Muscle of leg (tissue), 11 donors: ENCODE data around the gene ATG14. TPM values are rescaled to one million over a fixed set of nuclear protein-coding genes. Genes with fewer than 3 reads are reported as not detected.

ENCODE experiments used
- DNase-seq: peaks from one replicate; pipeline ENCODE4 v3.0.0; 2013
- H3K27ac ChIP-seq: one replicate; pipeline ENCODE4 v1.5.1; 2013; ENCODE audit warnings: mild to moderate bottlenecking, low read length, control low read depth
- H3K27me3 ChIP-seq: one replicate; pipeline ENCODE4 v1.6.1; 2013; ENCODE audit warnings: low read length; ENCODE audit not compliant: control insufficient read depth, insufficient read depth
- H3K36me3 ChIP-seq: one replicate; pipeline ENCODE4 v1.6.1; 2013; ENCODE audit warnings: low read length; ENCODE audit not compliant: control insufficient read depth, insufficient read depth
- H3K4me1 ChIP-seq: one replicate; pipeline ENCODE4 v1.6.1; 2013; ENCODE audit warnings: low read length; ENCODE audit not compliant: control insufficient read depth, insufficient read depth
- H3K4me3 ChIP-seq: one replicate; pipeline ENCODE4 v1.5.1; 2013; ENCODE audit warnings: low read length, control low read depth
- H3K9me3 ChIP-seq: replicated peaks from 2 replicates; pipeline ENCODE4 v1.6.1; 2013; ENCODE audit warnings: low read depth, low read length; ENCODE audit not compliant: control insufficient read depth
- WGBS: methylation state at CpG from one replicate; pipeline ENCODE4 v1.1.5; 2013; ENCODE audit warnings: missing lambda C conversion rate; ENCODE audit not compliant: insufficient coverage; 5-methylcytosine and 5-hydroxymethylcytosine counted together
- polyA plus RNA-seq, 8 donors: library from polyadenylated mRNA; unstranded; fragments of 120-200 nt; gene quantifications; one replicate each; pipeline versions ENCODE4 v1.2.1 to v1.2.3, GENCODE V29; 2013; ENCODE audit warnings: inconsistent platforms in 1 of 8, low replicate concordance in 1 of 8; ENCODE audit not compliant: insufficient read length in 8 of 8, insufficient read depth in 1 of 8
- total RNA-seq: library from RNA; stranded (reverse); fragments of 120-200 nt; gene quantifications from one replicate; pipeline ENCODE4 v1.2.4, GENCODE V29; 2013

Gene ATG14
- total and polyA plus RNA-seq, 9 donors, result 11.1 to 20.5 (median 12.3) TPM

- Histone ChIP-seq H3K4me1 (peaks cover under 1% of the 10 kb centered on the region), H3K36me3 (no peaks in the 10 kb centered on the region), H3K4me3 (no peak overlapping the region), H3K27ac (no peak overlapping the region), H3K27me3 (no peaks in the 10 kb centered on the region), H3K9me3 (no peaks in the 10 kb centered on the region)
- 100% methylated on average over 1 of the region's 1 CpG for WGBS
- no peak for DNase-seq
These were observed 8.0 kb upstream of the ATG14 start for GRCh38 chr14:55419663-55420062.

GRCh38 chr14:55418411-55418810 is 6.8 kb upstream of the ATG14 start:
- no peaks in the 10 kb centered on the region for H3K4me1 ChIP-seq
- no peaks in the 10 kb centered on the region for H3K36me3 ChIP-seq
- no peak overlapping the region for H3K4me3 ChIP-seq
- no peak for DNase-seq
- no CpG with 5 or more reads among the region's 6 CpGs for WGBS
- H3K9me3 ChIP-seq, result no peaks in the 10 kb centered on the region
- no peaks in the 10 kb centered on the region for H3K27me3 ChIP-seq
- no peak overlapping the region for H3K27ac ChIP-seq

GRCh38 chr14:55417955-55418354 is 6.3 kb upstream of the ATG14 start:
- Histone ChIP-seq H3K9me3 (no peaks in the 10 kb centered on the region), H3K27ac (no peak overlapping the region), H3K4me1 (no peaks in the 10 kb centered on the region), H3K36me3 (no peaks in the 10 kb centered on the region), H3K27me3 (no peaks in the 10 kb centered on the region), H3K4me3 (no peak overlapping the region)
- DNase-seq, result no peak

- Histone ChIP-seq H3K9me3 (no peaks in the 10 kb centered on the region), H3K4me1 (peaks cover 4% of the 10 kb centered on the region), H3K36me3 (no peaks in the 10 kb centered on the region), H3K27me3 (no peaks in the 10 kb centered on the region), H3K27ac (no peak overlapping the region), H3K4me3 (no peak overlapping the region)
- no peak for DNase-seq
- WGBS, result no CpG with 5 or more reads among the region's 5 CpGs
These were observed 5.2 kb upstream of the ATG14 start for GRCh38 chr14:55416866-55417265.

DNA sequence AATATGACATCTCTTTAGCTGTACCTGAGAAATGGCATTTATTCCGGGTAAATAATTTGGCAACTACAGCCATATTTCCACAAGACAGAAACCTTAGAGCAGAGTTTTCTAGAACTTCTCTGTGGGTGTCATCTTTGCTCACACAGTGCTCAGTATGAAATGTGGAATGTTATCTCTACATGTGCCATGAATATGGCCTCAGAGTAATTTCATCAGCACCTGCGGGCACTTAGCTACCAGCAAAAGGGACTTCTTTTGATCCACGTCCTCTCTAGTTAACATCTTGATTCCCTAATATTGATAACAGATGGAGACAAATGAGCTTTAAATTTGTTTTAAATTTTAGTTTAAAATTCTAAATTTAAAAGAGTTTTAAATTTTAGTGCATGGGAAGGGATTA is 2.9 kb upstream of the ATG14 start:
- peaks cover 4% of the 10 kb centered on the region for H3K4me1 ChIP-seq
- no peak for DNase-seq
- no peak overlapping the region for H3K4me3 ChIP-seq
- H3K9me3 ChIP-seq, result no peaks in the 10 kb centered on the region
- H3K27ac ChIP-seq, result no peak overlapping the region
- no peaks in the 10 kb centered on the region for H3K27me3 ChIP-seq
- WGBS, result no CpG with 5 or more reads among the region's 3 CpGs
- H3K36me3 ChIP-seq, result no peaks in the 10 kb centered on the region

- Histone ChIP-seq H3K9me3 (no peaks in the 10 kb centered on the region), H3K36me3 (no peaks in the 10 kb centered on the region), H3K27ac (no peak overlapping the region), H3K27me3 (no peaks in the 10 kb centered on the region), H3K4me1 (peaks cover 4% of the 10 kb centered on the region), H3K4me3 (no peak overlapping the region)
- DNase-seq, result no peak
- 63% methylated on average over 2 of the region's 5 CpGs for WGBS
These were observed 1.0 kb upstream of the ATG14 start for GRCh38 chr14:55412676-55413075.

DNA sequence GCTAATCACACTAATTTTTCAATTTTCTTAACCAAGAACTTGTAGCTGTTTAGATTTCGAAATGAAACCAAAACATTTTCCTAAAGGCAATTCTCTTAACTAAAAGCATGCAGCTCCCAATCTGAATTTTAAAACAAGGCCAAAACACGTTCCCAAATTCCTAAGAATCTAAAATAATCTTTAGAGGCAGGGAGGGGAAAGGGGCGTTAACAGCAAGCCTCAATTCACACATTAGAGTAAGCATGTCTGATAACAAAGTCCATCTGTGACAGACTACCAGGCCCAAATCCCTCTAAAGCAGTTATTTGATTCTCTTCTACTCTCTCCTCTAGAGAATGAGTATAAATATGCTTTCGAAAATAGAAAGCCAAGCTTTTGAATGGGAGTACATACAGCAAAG is 754 bp downstream of the ATG14 start:
- peak overlapping the region; percentile 94 for H3K4me3 ChIP-seq
- DNase-seq, result peak; percentile 6
- no peak overlapping the region for H3K27ac ChIP-seq
- H3K27me3 ChIP-seq, result no peaks in the 10 kb centered on the region
- H3K36me3 ChIP-seq, result no peaks in the 10 kb centered on the region
- WGBS, result no CpG with 5 or more reads among the region's 4 CpGs
- no peaks in the 10 kb centered on the region for H3K9me3 ChIP-seq
- peaks cover 4% of the 10 kb centered on the region for H3K4me1 ChIP-seq

- Histone ChIP-seq H3K27me3 (no peaks in the 10 kb centered on the region), H3K9me3 (no peaks in the 10 kb centered on the region), H3K27ac (no peak overlapping the region), H3K4me1 (no peaks in the 10 kb centered on the region), H3K36me3 (no peaks in the 10 kb centered on the region), H3K4me3 (no peak overlapping the region)
- no peak for DNase-seq
- no CpG with 5 or more reads among the region's 5 CpGs for WGBS
These were observed 7.3 kb downstream of the ATG14 start for GRCh38 chr14:55404173-55404854.

- Histone ChIP-seq H3K9me3 (no peaks in the 10 kb centered on the region), H3K36me3 (no peaks in the 10 kb centered on the region), H3K4me1 (no peaks in the 10 kb centered on the region), H3K27me3 (no peaks in the 10 kb centered on the region), H3K4me3 (no peak overlapping the region), H3K27ac (no peak overlapping the region)
- no peak for DNase-seq
- WGBS, result 79% methylated on average over 2 of the region's 6 CpGs
These were observed 9.9 kb downstream of the ATG14 start for GRCh38 chr14:55401751-55402150.

GRCh38 chr14:55399852-55400251 is 11.8 kb downstream of the ATG14 start:
- DNase-seq, result no peak
- Histone ChIP-seq H3K27ac (peak overlapping the region; percentile 8), H3K36me3 (peaks cover 5% of the 10 kb centered on the region), H3K4me1 (no peaks in the 10 kb centered on the region), H3K4me3 (no peak overlapping the region), H3K27me3 (no peaks in the 10 kb centered on the region), H3K9me3 (no peaks in the 10 kb centered on the region)
- WGBS, result no CpG with 5 or more reads among the region's 2 CpGs

DNA sequence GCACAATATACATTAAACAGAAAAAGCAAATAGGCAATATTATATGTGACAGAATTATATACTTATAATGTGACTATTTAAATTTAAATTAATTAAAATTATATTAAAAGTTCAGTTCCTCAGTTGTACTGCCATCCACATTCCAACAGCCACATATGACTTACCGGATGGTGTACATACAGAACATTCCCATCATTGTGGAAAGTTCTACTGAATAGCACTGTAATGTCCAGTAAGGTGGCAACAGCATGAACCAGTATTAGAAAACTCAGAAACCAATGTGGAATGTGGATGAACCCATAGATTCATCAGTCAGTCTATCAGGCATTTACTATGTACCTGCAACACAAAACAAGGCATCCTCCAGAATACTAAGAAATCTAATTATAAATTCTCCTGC is 12.4 kb downstream of the ATG14 start:
- Histone ChIP-seq H3K9me3 (no peaks in the 10 kb centered on the region), H3K27ac (no peak overlapping the region), H3K4me3 (no peak overlapping the region), H3K36me3 (peaks cover 9% of the 10 kb centered on the region), H3K27me3 (no peaks in the 10 kb centered on the region), H3K4me1 (no peaks in the 10 kb centered on the region)
- DNase-seq, result no peak
- no CpG with 5 or more reads among the region's 1 CpG for WGBS
